NCI-H1694 treated with DMSO at 0.1 percent for 48 hours (cell line): ENCODE measurements around the gene STK17A.
"Not testable (repeated sequence)": the region's sequence is repeated elsewhere in the genome, so short reads cannot be mapped to it uniquely, and the experiment has no call there.

Experiments used
- DNase-seq: peaks from one replicate; lab custom pipeline; 2025; lab: John Stamatoyannopoulos, UW

STK17A gene

GRCh38 chr7:43568529-43568928 lies 14.4 kb upstream of the STK17A start:
- DNase-seq, result no peak

GRCh38 chr7:43569424-43569823 lies 13.5 kb upstream of the STK17A start:
- DNase-seq, result no peak

- no peak for DNase-seq
Observed at GRCh38 chr7:43570688-43571365, 12.1 kb upstream of the STK17A start.

- DNase-seq, result no peak
Observed at GRCh38 chr7:43572516-43573049, 10.3 kb upstream of the STK17A start.

GRCh38 chr7:43573832-43574231 lies 9.1 kb upstream of the STK17A start:
- DNase-seq, result not testable (repeated sequence)

- DNase-seq, result no peak
Observed at GRCh38 chr7:43575506-43575905, 7.4 kb upstream of the STK17A start.

- DNase-seq, result no peak
Observed at GRCh38 chr7:43576241-43576640, 6.7 kb upstream of the STK17A start.

- DNase-seq, result no peak
Observed at GRCh38 chr7:43577485-43577951, 5.4 kb upstream of the STK17A start.

- DNase-seq, result peak; percentile 33
Observed at GRCh38 chr7:43583424-43584194, 701 bp downstream of the STK17A start.

- DNase-seq, result peak; percentile 20
Observed at GRCh38 chr7:43584195-43584586, 1.3 kb downstream of the STK17A start.

- DNase-seq, result not testable (repeated sequence)
Observed at GRCh38 chr7:43584733-43585132, 1.8 kb downstream of the STK17A start.

GRCh38 chr7:43585562-43585961 lies 2.7 kb downstream of the STK17A start:
- DNase-seq, result no peak

- DNase-seq, result no peak
Observed at GRCh38 chr7:43586251-43586900, 3.5 kb downstream of the STK17A start.

GRCh38 chr7:43588477-43589132 lies 5.7 kb downstream of the STK17A start:
- DNase-seq, result no peak

GRCh38 chr7:43589133-43589478 lies 6.2 kb downstream of the STK17A start:
- no peak for DNase-seq

GRCh38 chr7:43589728-43590127 lies 6.8 kb downstream of the STK17A start:
- no peak for DNase-seq

GRCh38 chr7:43590862-43591557 lies 8.1 kb downstream of the STK17A start:
- DNase-seq, result no peak

- no peak for DNase-seq
Observed at GRCh38 chr7:43591558-43592180, 8.8 kb downstream of the STK17A start.

- no peak for DNase-seq
Observed at GRCh38 chr7:43592326-43592725, 9.4 kb downstream of the STK17A start.

GRCh38 chr7:43593010-43593409 lies 10.1 kb downstream of the STK17A start:
- DNase-seq, result no peak

- no peak for DNase-seq
Observed at GRCh38 chr7:43594020-43594419, 11.1 kb downstream of the STK17A start.
